Subcutaneous adipose tissue (tissue), 4 donors: ENCODE results near the gene ICE2. TPM values are rescaled to one million over a fixed set of nuclear protein-coding genes. Genes with fewer than 3 reads are reported as not detected.

Experiments used
- CTCF ChIP-seq: fragments of 450-650 bp; IDR thresholded peaks from one replicate; pipeline ENCODE4 v1.5.1; 2016; ENCODE audit warnings: low read depth, mild to moderate bottlenecking, control low read depth, antibody characterized with exemption, moderate library complexity
- total RNA-seq, 4 donors: library from RNA; depleted of rRNA; stranded (reverse); fragments of >200 nt; gene quantifications; one replicate each; pipeline ENCODE4 v1.1.0, GENCODE V29; 2016

Gene ICE2
- total RNA-seq, 4 donors from 2014 or later = 26.0 to 64.2 (median 36.2) TPM

GRCh38 chr15:60390231-60390630, 88.7 kb downstream of the ICE2 start:
- no peak for TF ChIP-seq CTCF

GRCh38 chr15:60389261-60390077, 89.5 kb downstream of the ICE2 start:
- TF ChIP-seq CTCF = no peak

- TF ChIP-seq CTCF = no peak
Measured at GRCh38 chr15:60387321-60387720, 91.6 kb downstream of the ICE2 start.

- TF ChIP-seq CTCF = no peak
Measured at GRCh38 chr15:60386615-60387014, 92.3 kb downstream of the ICE2 start.

- no peak for TF ChIP-seq CTCF
Measured at GRCh38 chr15:60385620-60386552, 93.1 kb downstream of the ICE2 start.

- TF ChIP-seq CTCF = no peak
Measured at GRCh38 chr15:60384526-60385126, 94.3 kb downstream of the ICE2 start.

- no peak for TF ChIP-seq CTCF
Measured at GRCh38 chr15:60384053-60384452, 94.9 kb downstream of the ICE2 start.
